HepG2 (cell line): Measurements from ENCODE around the gene PAPSS1. TPM values are rescaled to one million over a fixed set of nuclear protein-coding genes. Genes with fewer than 3 reads are reported as not detected.

Experiments used
- ATAC-seq: fragments of 200-7000 bp; cut with Tn5 transposase; 3 replicates; pipeline ENCODE4 v1.9.1; 2020; ENCODE audit warnings: mild to moderate bottlenecking, moderate library complexity
- BruUV-seq: library from RNA; stranded (reverse); fragments of 400-500 nt; replicated peaks from 2 replicates; lab custom pipeline; 2021; lab: Mats Ljungman, UMichigan
- CTCF ChIA-PET: fragments of 300-600 bp; formaldehyde crosslinking; extraction: SDS; loops from one replicate; lab custom pipeline; 2021; ENCODE audit warnings: low total read pairs, inconsistent platforms, low intra/inter-chr PET ratio; lab: Yijun Ruan, JAX
- POLR2A ChIA-PET: fragments of 350-600 bp; sonication (Branson Sonifier 250); formaldehyde crosslinking; loops from one replicate; lab custom pipeline; 2020; ENCODE audit warnings: antibody characterized with exemption, inconsistent platforms; lab: Yijun Ruan, JAX
- DNase-seq: peaks from one replicate; pipeline ENCODE4 v3.0.0-alpha.2; 2015; ENCODE audit warnings: low spot score
- FAIRE-seq: peaks from 3 replicates; lab custom pipeline; 2011; peaks lifted over from hg19 to GRCh38; lab: Jason Lieb, UNC
- H2AFZ ChIP-seq: one replicate; pipeline ENCODE4 v1.6.1; 2011; ENCODE audit warnings: low read length, inconsistent platforms
- H3K27ac ChIP-seq: fragments of 300-600 bp; 3 replicates; pipeline ENCODE4 v1.8.0; 2011; ENCODE audit warnings: mixed run types, mild to moderate bottlenecking, mixed read lengths, low read length, inconsistent platforms; ENCODE audit not compliant: insufficient read depth; ENCODE audit errors: extremely low read length
- H3K27me3 ChIP-seq, 2 experiments: fragments of 200-600 bp in 1 of 2; 2 replicates in 1 of 2; 3 replicates in 1 of 2; pipeline versions ENCODE4 v1.6.0 to v1.8.0; 2011; ENCODE audit warnings: low read length in 2 of 2, mild to moderate bottlenecking in 2 of 2, moderate library complexity in 2 of 2, inconsistent platforms in 1 of 2; ENCODE audit not compliant: insufficient read depth in 2 of 2, control insufficient read depth in 1 of 2
- H3K36me3 ChIP-seq, 2 experiments: fragments of 200-600 bp in 1 of 2; replicated peaks in 1 of 2; 2 replicates in 1 of 2; 3 replicates in 1 of 2; pipeline versions ENCODE4 v1.5.1 to v1.8.0; 2011; ENCODE audit warnings: low read length in 2 of 2, inconsistent platforms in 1 of 2; ENCODE audit not compliant: insufficient read depth in 2 of 2, control insufficient read depth in 1 of 2
- H3K4me1 ChIP-seq: 2 replicates; pipeline ENCODE4 v1.5.1; 2012; ENCODE audit warnings: low read length, inconsistent platforms; ENCODE audit not compliant: insufficient read depth
- H3K4me2 ChIP-seq: 2 replicates; pipeline ENCODE4 v1.6.0; 2011; ENCODE audit warnings: low read depth, low read length, inconsistent platforms
- H3K4me3 ChIP-seq, 3 experiments: fragments of 200-600 bp in 1 of 3; sonication (generic), shearing (Covaris generic) in 1 of 3; replicated peaks in 1 of 3; 2 replicates each; pipeline ENCODE4 v1.5.1; 2011 to 2016; ENCODE audit warnings: low read length in 3 of 3, inconsistent platforms in 2 of 3, low read depth in 2 of 3, mild to moderate bottlenecking in 2 of 3, control low read depth in 1 of 3, mixed read lengths in 1 of 3; ENCODE audit not compliant: insufficient read depth in 1 of 3
- H3K79me2 ChIP-seq: one replicate; pipeline ENCODE4 v1.6.1; 2011; ENCODE audit warnings: low read length, inconsistent platforms; ENCODE audit not compliant: insufficient read depth
- H3K9ac ChIP-seq: 2 replicates; pipeline ENCODE4 v1.6.0; 2011; ENCODE audit warnings: mild to moderate bottlenecking, low read depth, low read length, inconsistent platforms; ENCODE audit not compliant: insufficient read depth
- H3K9me3 ChIP-seq: 2 replicates; pipeline ENCODE4 v1.5.1; 2012; ENCODE audit warnings: mild to moderate bottlenecking, low read length
- H4K20me1 ChIP-seq: 2 replicates; pipeline ENCODE4 v1.6.0; 2011; ENCODE audit warnings: inconsistent platforms, mild to moderate bottlenecking, low read length, moderate library complexity; ENCODE audit not compliant: insufficient read depth
- KDM6A ChIP-seq: IDR thresholded peaks from 2 replicates; pipeline ENCODE4 v1.6.1; 2016; ENCODE audit warnings: low read depth
- MAFF ChIP-seq: IDR thresholded peaks from 2 replicates; pipeline ENCODE4 v1.6.1; 2011; ENCODE audit warnings: low read depth, low read length, improper control_type of control experiment
- MAFK ChIP-seq, 2 experiments: IDR thresholded peaks in 1 of 2; conservative IDR thresholded peaks in 1 of 2; 2 replicates each; pipeline ENCODE4 v1.6.1; 2011; ENCODE audit warnings: improper control_type of control experiment in 2 of 2, low read length in 2 of 2
- MED13 ChIP-seq: sonication (generic); formaldehyde crosslinking; IDR thresholded peaks from 2 replicates; pipeline ENCODE4 v1.5.0; 2020; ENCODE audit warnings: missing genetic modification reagents
- PCBP1 ChIP-seq: fragments of 200-400 bp; formaldehyde crosslinking; IDR thresholded peaks from 2 replicates; pipeline ENCODE4 v1.6.1; 2017; ENCODE audit warnings: mild to moderate bottlenecking, low read depth, low read length, borderline replicate concordance
- SP4 ChIP-seq: sonication (generic); formaldehyde crosslinking; IDR thresholded peaks from 2 replicates; pipeline ENCODE4 v1.8.1; 2023; ENCODE audit warnings: mild to moderate bottlenecking, missing genetic modification reagents
- ZBTB7B ChIP-seq: sonication (generic); formaldehyde crosslinking; IDR thresholded peaks from 2 replicates; pipeline ENCODE4 v1.4.0; 2020; ENCODE audit warnings: missing genetic modification reagents
- ZFP37 ChIP-seq: sonication (generic); formaldehyde crosslinking; IDR thresholded peaks from 2 replicates; pipeline ENCODE4 v1.4.0; 2020; ENCODE audit warnings: missing genetic modification reagents, borderline replicate concordance
- ZNF431 ChIP-seq: sonication (generic); formaldehyde crosslinking; IDR thresholded peaks from 2 replicates; pipeline ENCODE4 v1.9.0; 2022; ENCODE audit warnings: missing genetic modification reagents, low read depth, mild to moderate bottlenecking, borderline replicate concordance
- ZNF784 ChIP-seq: sonication (generic); formaldehyde crosslinking; IDR thresholded peaks from 2 replicates; pipeline ENCODE4 v1.5.1; 2020; ENCODE audit warnings: missing genetic modification reagents, mild to moderate bottlenecking, borderline replicate concordance
- WGBS: methylation state at CpG from one replicate; pipeline ENCODE4 v1.1.6; 2017; ENCODE audit warnings: low lambda C conversion rate; 5-methylcytosine and 5-hydroxymethylcytosine counted together
- in situ Hi-C: cut with HindIII; loops from 2 replicates; pipeline ENCODE4 v1.10.0; 2017; ENCODE audit warnings: low pct_unique_long_range_greater_than_20kb; ENCODE audit not compliant: extremely low pct_ligation_motif_present
- intact Hi-C: fragments of 100-400 bp; cut with micrococcal nuclease; formaldehyde crosslinking; loops from one replicate; pipeline ENCODE4 v1.10.0; 2022; ENCODE audit not compliant: unreplicated experiment
- polyA plus RNA-seq, 8 experiments: library from polyadenylated mRNA; depleted of rRNA in 3 of 8; stranded (reverse) in 7 of 8; unstranded in 1 of 8; fragments of >200 nt; fragmentation: Illumina TruSeq in 4 of 8; extraction: Trizol in 4 of 8; gene quantifications; 2 replicates each; pipeline versions ENCODE4 v1.2.1 to v1.2.3, GENCODE V29; 2011 to 2016; ENCODE audit warnings: low read depth in 4 of 8, missing spikeins in 1 of 8, mixed read lengths in 1 of 8; ENCODE audit not compliant: insufficient read depth in 1 of 8
- total RNA-seq, 5 experiments: library from RNA; depleted of rRNA; stranded (reverse); fragments of >200 nt; fragmentation: Illumina TruSeq; extraction: Trizol; gene quantifications; 2 replicates each; pipeline ENCODE4 v1.2.3, GENCODE V29; 2016; ENCODE audit warnings: low read depth in 1 of 5

PAPSS1 gene
- total and polyA plus RNA-seq, 2 of the 13 experiments (the other 11 are each of a cell fraction or from before 2014, with no cell fraction given): 105 to 126 TPM

- in situ Hi-C loops: no loop called here
- H3K27ac ChIP-seq: no peak overlapping the region
- H3K27me3 ChIP-seq: no peaks in the 10 kb centered on the region
- WGBS: 93% methylated on average over 2 of the region's 2 CpGs
- peaks cover 0 to 1% of the 10 kb centered on the region in 2 experiments; a peak in 2 of 5 replicates for H3K36me3 ChIP-seq
- H3K4me3 ChIP-seq: no peak overlapping the region
- H3K9me3 ChIP-seq: no peaks in the 10 kb centered on the region
- ChIA-PET CTCF (no interaction called here), POLR2A (no interaction called here)
- H3K4me1 ChIP-seq: peaks cover 22% of the 10 kb centered on the region
- TF ChIP-seq ZBTB7B (CRISPR knock-in tag) (no peak), ZFP37 (CRISPR knock-in tag) (no peak), ZNF784 (no peak), MAFK (conservative IDR thresholded peaks at IDR 0.05 in 1 of 2, IDR thresholded peaks at IDR 0.05 in 1 of 2; ENCODE audit: low read length in 2 of 2) (peak; percentile 68 to 82), MAFF (peak; percentile 70), SP4 (CRISPR knock-in tag) (no peak), KDM6A (CRISPR knock-in tag) (no peak), PCBP1 (no peak), ZNF431 (CRISPR knock-in tag) (no peak), MED13 (no peak)
- H4K20me1 ChIP-seq: no peaks in the 10 kb centered on the region
- no peaks in the 10 kb centered on the region for H3K79me2 ChIP-seq
- H3K9ac ChIP-seq: no peak overlapping the region
- ATAC-seq: no peak
- no TSS peak for BruUV-seq
- no peak for DNase-seq
- no peak for FAIRE-seq
- intact Hi-C loops: loop anchor here (10.0 kb wide), 1 partner anchor 1469 kb away; no protein-coding TSS in a partner anchor
- no peak overlapping the region for H3K4me2 ChIP-seq
- no peak overlapping the region for H2AFZ ChIP-seq
Measured at GRCh38 chr4:107624024-107624423, 96.0 kb downstream of the PAPSS1 start.
